ENCODE measurements around the gene THAP3. TPM values are rescaled to one million over a fixed set of nuclear protein-coding genes. Genes with fewer than 3 reads are reported as not detected.
A peak's percentile ranks its signal among the peaks of the same experiment; 100 is the strongest.

The THAP3 gene
- total and polyA plus RNA-seq, 9 of the 15 experiments (the other 6 are each of a cell fraction or from before 2014, with no cell fraction given) = 1.9 to 31.2 (median 18.2) TPM

DNA sequence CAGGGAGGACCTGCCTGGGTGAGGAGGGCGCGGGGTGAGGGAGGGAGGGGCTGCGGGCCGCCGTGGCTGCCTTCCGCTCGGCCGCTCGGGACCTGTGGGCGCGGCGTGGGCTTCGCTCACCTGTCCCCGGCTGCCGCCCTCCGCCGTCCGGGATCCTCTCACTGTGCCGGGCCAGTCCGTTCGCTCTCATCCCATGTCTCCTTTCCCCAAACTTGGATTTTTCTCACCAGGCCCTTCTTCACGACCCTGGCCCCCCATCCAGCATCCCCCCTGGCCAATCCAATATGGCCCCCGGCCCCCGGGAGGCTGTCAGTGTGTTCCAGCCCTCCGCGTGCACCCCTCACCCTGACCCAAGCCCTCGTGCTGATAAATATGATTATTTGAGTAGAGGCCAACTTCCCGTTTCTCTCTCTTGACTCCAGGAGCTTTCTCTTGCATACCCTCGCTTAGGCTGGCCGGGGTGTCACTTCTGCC, 44.5 kb upstream of the THAP3 start (continued):
- 0 out of 2 replicates have a peak, but pooled peaks have one; percentile 22 for TF ChIP-seq ZBTB7A (IDR thresholded peaks at IDR 0.05; ENCODE audit: borderline replicate concordance, control insufficient read depth, low read depth, low read length)
- TF ChIP-seq TBP (optimal IDR thresholded peaks at IDR 0.05; ENCODE audit: low read depth, low read length) = no peak
- peak; percentile 94; the same call in 1 of the 2 replicates for TF ChIP-seq PHB (CRISPR knock-in tag; IDR thresholded peaks at IDR 0.05)
- TF ChIP-seq SREBF1 (IDR thresholded peaks at IDR 0.05; ENCODE audit: borderline replicate concordance, low read depth, low read length) = no peak
- TF ChIP-seq, protein P1, sequence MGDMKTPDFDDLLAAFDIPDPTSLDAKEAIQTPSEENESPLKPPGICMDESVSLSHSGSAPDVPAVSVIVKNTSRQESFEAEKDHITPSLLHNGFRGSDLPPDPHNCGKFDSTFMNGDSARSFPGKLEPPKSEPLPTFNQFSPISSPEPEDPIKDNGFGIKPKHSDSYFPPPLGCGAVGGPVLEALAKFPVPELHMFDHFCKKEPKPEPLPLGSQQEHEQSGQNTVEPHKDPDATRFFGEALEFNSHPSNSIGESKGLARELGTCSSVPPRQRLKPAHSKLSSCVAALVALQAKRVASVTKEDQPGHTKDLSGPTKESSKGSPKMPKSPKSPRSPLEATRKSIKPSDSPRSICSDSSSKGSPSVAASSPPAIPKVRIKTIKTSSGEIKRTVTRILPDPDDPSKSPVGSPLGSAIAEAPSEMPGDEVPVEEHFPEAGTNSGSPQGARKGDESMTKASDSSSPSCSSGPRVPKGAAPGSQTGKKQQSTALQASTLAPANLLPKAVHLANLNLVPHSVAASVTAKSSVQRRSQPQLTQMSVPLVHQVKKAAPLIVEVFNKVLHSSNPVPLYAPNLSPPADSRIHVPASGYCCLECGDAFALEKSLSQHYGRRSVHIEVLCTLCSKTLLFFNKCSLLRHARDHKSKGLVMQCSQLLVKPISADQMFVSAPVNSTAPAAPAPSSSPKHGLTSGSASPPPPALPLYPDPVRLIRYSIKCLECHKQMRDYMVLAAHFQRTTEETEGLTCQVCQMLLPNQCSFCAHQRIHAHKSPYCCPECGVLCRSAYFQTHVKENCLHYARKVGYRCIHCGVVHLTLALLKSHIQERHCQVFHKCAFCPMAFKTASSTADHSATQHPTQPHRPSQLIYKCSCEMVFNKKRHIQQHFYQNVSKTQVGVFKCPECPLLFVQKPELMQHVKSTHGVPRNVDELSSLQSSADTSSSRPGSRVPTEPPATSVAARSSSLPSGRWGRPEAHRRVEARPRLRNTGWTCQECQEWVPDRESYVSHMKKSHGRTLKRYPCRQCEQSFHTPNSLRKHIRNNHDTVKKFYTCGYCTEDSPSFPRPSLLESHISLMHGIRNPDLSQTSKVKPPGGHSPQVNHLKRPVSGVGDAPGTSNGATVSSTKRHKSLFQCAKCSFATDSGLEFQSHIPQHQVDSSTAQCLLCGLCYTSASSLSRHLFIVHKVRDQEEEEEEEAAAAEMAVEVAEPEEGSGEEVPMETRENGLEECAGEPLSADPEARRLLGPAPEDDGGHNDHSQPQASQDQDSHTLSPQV (IDR thresholded peaks at IDR 0.05) = no peak
- no peak for TF ChIP-seq NBN (IDR thresholded peaks at IDR 0.05; ENCODE audit: low read depth)
- peak; percentile 69; the same call in 1 of the 2 replicates for TF ChIP-seq GABPB1 (CRISPR knock-in tag; IDR thresholded peaks at IDR 0.05)
- no peak for TF ChIP-seq SMARCA5 (IDR thresholded peaks at IDR 0.05)
- TF ChIP-seq EZH2 (IDR thresholded peaks at IDR 0.05; ENCODE audit: borderline replicate concordance, low read depth, low read length) = no peak
- TF ChIP-seq, protein P2, sequence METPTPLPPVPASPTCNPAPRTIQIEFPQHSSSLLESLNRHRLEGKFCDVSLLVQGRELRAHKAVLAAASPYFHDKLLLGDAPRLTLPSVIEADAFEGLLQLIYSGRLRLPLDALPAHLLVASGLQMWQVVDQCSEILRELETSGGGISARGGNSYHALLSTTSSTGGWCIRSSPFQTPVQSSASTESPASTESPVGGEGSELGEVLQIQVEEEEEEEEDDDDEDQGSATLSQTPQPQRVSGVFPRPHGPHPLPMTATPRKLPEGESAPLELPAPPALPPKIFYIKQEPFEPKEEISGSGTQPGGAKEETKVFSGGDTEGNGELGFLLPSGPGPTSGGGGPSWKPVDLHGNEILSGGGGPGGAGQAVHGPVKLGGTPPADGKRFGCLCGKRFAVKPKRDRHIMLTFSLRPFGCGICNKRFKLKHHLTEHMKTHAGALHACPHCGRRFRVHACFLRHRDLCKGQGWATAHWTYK (CRISPR knock-in tag; IDR thresholded peaks at IDR 0.05) = 0 out of 2 replicates have a peak, but pooled peaks have one; percentile 59
- TF ChIP-seq, protein P3, sequence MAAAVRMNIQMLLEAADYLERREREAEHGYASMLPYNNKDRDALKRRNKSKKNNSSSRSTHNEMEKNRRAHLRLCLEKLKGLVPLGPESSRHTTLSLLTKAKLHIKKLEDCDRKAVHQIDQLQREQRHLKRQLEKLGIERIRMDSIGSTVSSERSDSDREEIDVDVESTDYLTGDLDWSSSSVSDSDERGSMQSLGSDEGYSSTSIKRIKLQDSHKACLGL (CRISPR knock-in tag; IDR thresholded peaks at IDR 0.05; ENCODE audit: borderline replicate concordance, poor library complexity, severe bottlenecking) = no peak
- TF ChIP-seq EWSR1 (IDR thresholded peaks at IDR 0.05; ENCODE audit: borderline replicate concordance, low read depth, partially characterized antibody) = no peak
- no peak for TF ChIP-seq NR2C2 (CRISPR knock-in tag; IDR thresholded peaks at IDR 0.05)
- TF ChIP-seq NR2C2 (tag; IDR thresholded peaks at IDR 0.05) = no peak
- TF ChIP-seq ETV5 (CRISPR knock-in tag; IDR thresholded peaks at IDR 0.05; ENCODE audit: low read depth) = no peak
- TF ChIP-seq, protein P4, sequence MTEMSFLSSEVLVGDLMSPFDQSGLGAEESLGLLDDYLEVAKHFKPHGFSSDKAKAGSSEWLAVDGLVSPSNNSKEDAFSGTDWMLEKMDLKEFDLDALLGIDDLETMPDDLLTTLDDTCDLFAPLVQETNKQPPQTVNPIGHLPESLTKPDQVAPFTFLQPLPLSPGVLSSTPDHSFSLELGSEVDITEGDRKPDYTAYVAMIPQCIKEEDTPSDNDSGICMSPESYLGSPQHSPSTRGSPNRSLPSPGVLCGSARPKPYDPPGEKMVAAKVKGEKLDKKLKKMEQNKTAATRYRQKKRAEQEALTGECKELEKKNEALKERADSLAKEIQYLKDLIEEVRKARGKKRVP (CRISPR knock-in tag; IDR thresholded peaks at IDR 0.05) = 0 out of 2 replicates have a peak, but pooled peaks have one; percentile 33
- peak; percentile 63 for TF ChIP-seq SPI1 (IDR thresholded peaks at IDR 0.05; ENCODE audit: borderline replicate concordance, low read depth, low read length)
- no peak for TF ChIP-seq THRAP3 (IDR thresholded peaks at IDR 0.05; ENCODE audit: borderline replicate concordance)
- TF ChIP-seq ZNF41 (CRISPR knock-in tag; conservative IDR thresholded peaks at IDR 0.05) = no peak
- TF ChIP-seq ZNF311 (CRISPR knock-in tag; IDR thresholded peaks at IDR 0.05) = no peak
- peak in 1 of 2 experiments; percentile 77; a peak in 1 of 4 replicates for TF ChIP-seq HDAC1 (IDR thresholded peaks at IDR 0.05)
- TF ChIP-seq FOXK1 (CRISPR knock-in tag; IDR thresholded peaks at IDR 0.05; ENCODE audit: borderline replicate concordance) = peak; percentile 74; the same call in 1 of the 2 replicates
- TF ChIP-seq RBFOX2 (IDR thresholded peaks at IDR 0.05; ENCODE audit: low read depth, low read length) = peak; percentile 52

All from K562 (cell line).